Measurements from ENCODE around the gene PHLDB1. TPM values are rescaled to one million over a fixed set of nuclear protein-coding genes. Genes with fewer than 3 reads are reported as not detected.

Gene PHLDB1
- polyA plus RNA-seq, 4 donors = 103 to 191 (median 146) TPM

GRCh38 chr11:118635642-118636041 lies 28.2 kb downstream of the PHLDB1 start:
- DNase-seq (ENCODE audit: low read depth in 4 of 4, low spot score in 2 of 4) = no peak

GRCh38 chr11:118636569-118637290 lies 29.3 kb downstream of the PHLDB1 start:
- DNase-seq (ENCODE audit: low read depth in 4 of 4, low spot score in 2 of 4) = no peak

DNA sequence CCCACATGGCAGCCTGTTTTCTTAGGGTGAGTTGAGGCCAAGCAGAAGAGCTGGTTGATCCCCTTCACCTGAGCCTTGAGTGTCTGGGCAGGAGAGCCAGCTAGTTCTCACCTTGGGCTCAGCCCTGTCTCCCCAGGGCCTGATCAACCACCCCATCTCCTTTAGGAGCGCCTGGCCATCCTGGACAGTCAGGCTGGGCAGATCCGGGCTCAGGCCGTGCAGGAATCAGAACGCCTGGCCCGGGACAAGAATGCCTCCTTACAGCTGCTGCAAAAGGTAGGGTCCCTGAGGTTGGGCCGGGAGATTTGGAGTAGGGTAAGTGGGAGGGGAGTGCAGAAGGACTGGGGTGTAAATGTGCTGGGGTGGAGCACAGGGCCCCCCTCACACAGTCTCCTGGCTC lies 31.3 kb downstream of the PHLDB1 start:
- DNase-seq (ENCODE audit: low read depth in 4 of 4, low spot score in 2 of 4) = no peak

- no peak for DNase-seq (ENCODE audit: low read depth in 4 of 4, low spot score in 2 of 4)
Observed at GRCh38 chr11:118639899-118640298, 32.5 kb downstream of the PHLDB1 start.

GRCh38 chr11:118640332-118641154 lies 33.1 kb downstream of the PHLDB1 start:
- no peak for DNase-seq (ENCODE audit: low read depth in 4 of 4, low spot score in 2 of 4)

GRCh38 chr11:118641397-118642019 lies 34.1 kb downstream of the PHLDB1 start:
- no peak for DNase-seq (ENCODE audit: low read depth in 4 of 4, low spot score in 2 of 4)

DNA sequence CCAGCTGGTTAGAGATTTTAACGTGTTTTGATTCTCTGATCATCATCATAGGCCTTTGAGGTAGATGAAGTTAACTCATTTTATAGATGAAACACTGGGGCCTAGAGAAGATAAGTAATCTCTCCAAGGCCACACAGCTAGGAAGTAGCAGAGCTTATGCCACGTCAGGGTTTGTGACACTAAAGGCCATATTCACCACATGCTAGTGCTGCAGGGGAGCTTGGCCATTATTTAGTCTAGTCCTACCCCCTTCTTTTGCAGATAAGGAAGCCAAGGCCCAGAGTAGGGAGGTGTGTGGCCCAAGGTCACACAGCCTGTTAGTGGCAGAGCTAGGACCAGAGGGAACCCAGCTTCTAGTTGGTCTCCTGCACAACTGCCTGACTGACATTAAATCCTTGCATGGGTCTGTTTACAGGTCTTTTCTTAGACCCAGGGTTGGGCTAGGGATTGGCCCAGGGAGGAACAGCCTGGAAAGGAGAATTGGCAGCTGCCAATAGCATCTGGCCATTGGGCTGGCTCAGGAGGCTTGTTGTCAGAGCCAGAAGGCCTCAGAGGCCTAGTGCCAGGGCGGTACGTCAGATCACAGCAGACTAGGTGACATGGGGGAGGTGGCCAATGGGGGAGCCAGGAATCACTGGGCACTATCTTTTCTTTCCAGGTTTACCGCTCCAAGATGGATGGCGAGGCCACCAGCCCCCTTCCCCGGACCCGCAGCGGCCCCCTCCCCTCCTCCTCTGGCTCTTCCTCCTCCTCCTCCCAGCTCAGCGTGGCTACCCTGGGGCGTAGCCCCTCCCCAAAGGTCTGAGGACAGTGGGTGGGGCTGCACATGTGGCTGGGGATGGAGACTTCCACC lies 36.0 kb downstream of the PHLDB1 start:
- no peak for DNase-seq (ENCODE audit: low read depth in 4 of 4, low spot score in 2 of 4)

- no peak for DNase-seq (ENCODE audit: low read depth in 4 of 4, low spot score in 2 of 4)
Observed at GRCh38 chr11:118643995-118644345, 36.6 kb downstream of the PHLDB1 start.

DNA sequence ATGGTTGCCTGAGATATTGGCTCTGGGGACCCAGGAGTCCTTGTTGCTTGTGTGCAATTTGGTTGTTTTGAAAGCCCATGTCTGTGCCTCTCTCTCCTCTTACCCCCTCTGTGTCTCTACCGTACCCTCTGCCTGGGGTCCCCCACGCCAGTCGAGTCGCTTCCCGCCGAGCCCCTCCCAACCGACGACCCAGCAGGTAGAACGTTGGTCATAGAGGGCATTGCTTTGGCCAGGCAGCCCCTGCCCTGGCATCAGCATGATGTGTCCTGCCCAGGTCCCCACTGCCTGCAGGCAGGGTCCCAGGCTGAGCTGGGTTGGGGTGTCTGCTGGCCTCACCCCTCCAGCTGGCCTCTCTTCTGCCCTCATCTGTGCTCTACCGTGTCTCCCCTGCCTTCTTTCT lies 37.1 kb downstream of the PHLDB1 start:
- no peak for DNase-seq (ENCODE audit: low read depth in 4 of 4, low spot score in 2 of 4)

DNA sequence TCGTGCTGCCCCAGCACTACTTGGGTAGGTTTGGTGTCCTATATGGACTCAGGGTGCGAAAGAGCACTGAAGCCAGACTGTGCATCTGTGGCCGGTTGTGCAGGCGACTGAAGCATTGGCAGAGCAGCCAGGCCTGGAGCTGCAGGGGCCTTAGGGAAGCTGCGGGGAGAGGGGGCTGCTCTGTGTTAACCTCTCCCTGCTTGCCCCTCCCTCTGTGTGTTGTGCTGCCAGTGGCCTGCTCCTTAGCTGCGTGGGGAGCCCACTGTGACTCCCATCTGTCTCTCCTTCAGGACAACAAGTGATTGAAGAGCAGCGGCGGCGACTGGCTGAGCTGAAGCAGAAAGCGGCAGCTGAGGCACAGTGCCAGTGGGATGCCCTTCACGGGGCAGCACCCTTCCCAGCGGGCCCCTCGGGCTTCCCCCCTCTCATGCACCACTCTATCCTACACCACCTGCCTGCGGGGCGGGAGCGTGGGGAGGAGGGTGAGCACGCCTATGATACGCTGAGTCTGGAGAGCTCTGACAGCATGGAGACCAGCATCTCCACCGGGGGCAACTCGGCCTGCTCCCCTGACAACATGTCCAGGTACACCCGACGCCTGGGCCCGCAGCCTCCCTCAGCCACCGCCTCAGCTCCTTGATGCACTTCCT lies 37.8 kb downstream of the PHLDB1 start:
- no peak for DNase-seq (ENCODE audit: low read depth in 4 of 4, low spot score in 2 of 4)

DNA sequence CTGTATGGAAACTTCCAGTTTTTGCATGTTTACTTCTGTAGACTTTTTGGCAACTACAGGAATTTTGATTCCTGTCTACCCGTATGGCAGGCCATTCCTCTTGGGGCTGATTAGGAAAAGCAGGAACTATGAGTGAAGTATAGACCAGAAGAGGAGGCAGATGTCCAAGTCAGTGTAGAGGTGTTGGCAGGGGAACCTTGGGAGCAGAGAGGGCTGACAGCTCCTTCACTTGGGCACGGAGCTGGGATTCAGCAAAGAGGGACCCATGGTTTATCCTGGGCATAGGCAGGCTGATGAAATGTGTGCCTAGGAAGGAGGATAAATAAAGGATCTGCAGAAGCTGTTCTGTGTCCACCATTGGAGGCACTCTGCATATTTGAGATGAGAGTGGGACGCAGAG lies 39.0 kb downstream of the PHLDB1 start:
- DNase-seq (ENCODE audit: low read depth in 4 of 4, low spot score in 2 of 4) = no peak

DNA sequence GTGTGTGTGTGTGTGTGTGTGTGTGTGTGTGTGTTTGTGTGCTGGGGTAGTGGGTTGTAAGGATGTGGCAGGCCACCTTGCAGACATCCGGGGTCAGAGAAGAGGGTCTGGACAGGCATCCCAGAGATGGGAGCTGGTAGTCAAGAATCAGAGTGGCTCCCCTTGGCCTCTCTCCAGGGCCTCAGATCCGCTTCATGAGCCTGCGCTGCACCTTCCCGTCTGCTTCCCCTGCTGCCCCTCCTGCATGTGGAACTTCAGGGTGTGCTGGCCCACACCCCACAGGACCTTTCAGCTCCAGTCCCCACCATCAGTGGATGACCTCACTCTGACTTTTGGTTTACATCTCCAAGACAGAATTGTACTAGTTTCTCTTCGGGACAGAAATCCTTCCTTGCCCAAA lies 40.9 kb downstream of the PHLDB1 start:
- no peak for DNase-seq (ENCODE audit: low read depth in 4 of 4, low spot score in 2 of 4)

- DNase-seq (ENCODE audit: low read depth in 4 of 4, low spot score in 2 of 4) = no peak
Observed at GRCh38 chr11:118649941-118650340, 42.5 kb downstream of the PHLDB1 start.

- no peak for DNase-seq (ENCODE audit: low read depth in 4 of 4, low spot score in 2 of 4)
Observed at GRCh38 chr11:118650366-118650765, 43.0 kb downstream of the PHLDB1 start.

- no peak for DNase-seq (ENCODE audit: low read depth in 4 of 4, low spot score in 2 of 4)
Observed at GRCh38 chr11:118651820-118652219, 44.4 kb downstream of the PHLDB1 start.

GRCh38 chr11:118652681-118653181 lies 45.3 kb downstream of the PHLDB1 start:
- DNase-seq (ENCODE audit: low read depth in 4 of 4, low spot score in 2 of 4) = no peak

DNA sequence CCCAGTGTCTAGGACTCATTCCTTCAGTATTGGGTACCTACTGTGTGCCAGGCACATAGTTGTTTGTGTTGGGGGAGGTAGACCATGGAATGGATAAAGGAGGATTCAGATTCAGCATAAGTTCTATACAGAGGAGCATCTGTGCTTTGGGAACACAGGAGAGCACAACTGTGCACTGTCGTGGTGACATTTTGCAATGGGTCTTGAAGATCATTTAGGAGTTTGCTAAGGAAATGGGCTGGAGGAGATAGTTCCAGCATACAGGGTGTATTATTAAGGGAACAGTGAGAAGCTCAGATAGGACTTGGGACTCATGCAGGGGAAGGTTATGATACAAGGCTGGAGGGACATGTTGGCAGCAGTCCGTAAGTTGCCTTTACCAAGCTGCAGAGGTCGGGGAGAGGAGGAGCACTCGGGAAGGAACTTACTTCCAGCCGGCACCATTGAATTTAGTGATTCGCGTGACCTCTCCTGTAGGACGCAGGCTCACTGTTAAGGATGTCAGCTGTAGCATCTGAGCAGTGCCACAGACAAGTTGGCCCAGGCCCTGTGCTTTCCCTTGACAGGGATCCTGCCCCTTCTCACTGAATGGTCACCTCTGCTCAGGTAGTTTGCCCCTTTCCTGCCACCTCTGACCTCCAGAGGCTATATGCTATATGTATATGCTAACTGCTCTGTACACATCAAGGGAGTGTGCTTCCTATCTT lies 46.4 kb downstream of the PHLDB1 start:
- no peak for DNase-seq (ENCODE audit: low read depth in 4 of 4, low spot score in 2 of 4)

DNA sequence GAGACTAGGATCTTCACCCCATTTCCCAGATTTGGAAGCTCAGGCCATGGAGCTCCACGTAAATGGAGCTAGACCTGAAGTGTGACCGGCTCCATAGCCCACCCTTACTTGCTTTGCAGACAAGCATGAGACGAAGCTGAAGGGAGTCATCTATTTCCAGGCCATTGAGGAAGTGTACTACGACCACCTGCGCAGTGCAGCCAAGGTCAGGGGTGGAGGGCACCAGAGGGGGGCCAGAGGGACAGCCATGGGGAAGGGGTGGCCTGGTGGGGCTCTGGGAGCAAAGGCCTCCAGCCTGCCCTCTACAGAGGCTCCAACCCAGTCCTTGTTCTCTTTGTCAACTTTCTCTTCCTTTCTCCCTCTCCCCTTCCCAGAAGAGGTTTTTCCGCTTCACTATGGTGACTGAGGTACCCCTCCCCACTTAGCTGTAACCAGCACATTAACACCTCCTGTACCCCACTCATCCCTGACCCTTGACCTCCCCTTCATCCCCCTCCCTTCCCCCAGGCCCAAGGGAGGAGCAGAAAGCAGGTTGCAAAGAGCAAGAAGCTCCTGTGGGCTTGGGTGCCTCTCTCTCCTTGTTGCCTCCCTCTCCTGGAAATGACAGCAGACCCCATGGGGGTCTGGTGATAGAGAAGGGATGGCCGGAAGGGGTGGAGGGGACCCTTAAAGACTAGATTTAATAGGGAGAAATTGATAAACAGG lies 48.2 kb downstream of the PHLDB1 start:
- no peak for DNase-seq (ENCODE audit: low read depth in 4 of 4, low spot score in 2 of 4)

Measured in left renal cortex interstitium (tissue), 4 donors.